ENCODE results near the gene NPFFR2.
"Not testable (repeated sequence)": the region's sequence is repeated elsewhere in the genome, so short reads cannot be mapped to it uniquely, and the experiment has no call there.

The NPFFR2 gene

DNA sequence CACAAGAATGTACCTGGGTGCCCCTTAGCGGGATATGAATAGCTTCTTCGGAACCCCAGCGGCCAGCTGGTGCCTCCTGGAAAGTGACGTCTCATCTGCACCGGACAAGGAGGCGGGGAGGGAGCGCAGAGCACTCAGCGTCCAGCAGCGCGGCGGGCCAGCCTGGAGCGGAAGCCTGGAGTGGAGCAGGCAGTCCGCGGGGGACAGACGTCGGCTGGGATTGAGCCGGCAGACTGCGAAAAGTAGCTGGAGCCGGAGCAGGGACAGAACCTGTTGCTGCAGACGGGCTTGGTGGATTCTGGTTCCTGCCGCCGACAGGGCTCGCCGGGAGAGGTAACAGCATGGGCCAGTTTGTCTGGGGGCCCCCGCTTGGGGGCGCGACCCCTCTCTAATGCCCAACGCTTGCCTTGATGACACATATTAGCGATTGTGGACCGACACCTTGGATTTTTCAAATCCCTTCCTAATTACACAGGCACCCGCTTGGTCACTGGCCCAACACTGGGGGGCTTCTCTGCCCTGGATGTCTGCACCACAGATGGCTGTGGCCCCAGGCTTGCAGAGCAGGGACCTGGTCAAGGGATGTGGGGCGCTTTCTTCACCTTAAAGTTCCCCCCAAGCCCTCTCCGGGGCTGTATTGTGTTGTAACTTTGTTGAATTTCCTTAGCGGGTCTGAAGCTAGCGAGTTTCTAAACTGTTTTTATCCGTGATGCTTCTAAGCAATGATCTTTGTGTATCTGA lies at the start of gene NPFFR2:
NPFFR2 (plus strand) TSS at position 133 of the 741 bp plus-strand sequence. CDS start 96,592 bp downstream, outside the sequence.
- no peak for DNase-seq (ENCODE audit: low read depth in 1 of 2, low spot score in 1 of 2)

DNA sequence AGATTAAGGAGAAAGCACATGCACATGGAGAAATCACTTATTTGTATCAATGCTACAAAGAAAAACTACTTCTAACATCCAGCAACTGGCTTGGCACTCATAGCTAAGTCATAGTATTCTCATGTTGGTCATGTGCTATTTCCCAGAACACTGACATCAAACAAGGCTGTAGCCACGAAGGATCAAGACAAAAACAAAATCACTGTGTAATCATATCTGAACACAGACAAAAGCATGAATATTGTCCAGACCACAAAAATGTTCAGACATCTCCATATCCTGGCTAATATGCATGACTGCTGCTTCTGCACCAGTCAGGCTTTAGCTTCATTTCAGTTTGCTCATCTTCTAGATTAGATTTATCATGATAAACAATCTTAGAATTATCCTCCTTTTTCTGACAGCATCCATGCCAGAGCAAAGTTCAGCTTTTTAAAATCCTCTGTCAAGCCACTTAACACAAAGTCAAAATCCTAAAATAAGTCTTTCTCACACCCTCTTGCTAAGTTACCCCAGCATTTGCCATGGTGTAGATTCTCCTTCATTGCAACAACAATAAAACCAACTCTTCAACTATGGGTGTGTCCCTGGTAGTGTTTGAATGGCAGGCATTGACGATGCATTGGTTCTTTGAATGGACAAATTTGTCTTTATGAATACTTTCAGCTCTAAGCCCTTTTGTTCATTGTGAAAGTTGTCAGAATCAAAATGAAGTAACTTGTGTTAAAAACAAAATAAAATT lies 39.1 kb upstream of the NPFFR2 start:
- no peak for DNase-seq (ENCODE audit: low read depth in 1 of 2, low spot score in 1 of 2)

DNA sequence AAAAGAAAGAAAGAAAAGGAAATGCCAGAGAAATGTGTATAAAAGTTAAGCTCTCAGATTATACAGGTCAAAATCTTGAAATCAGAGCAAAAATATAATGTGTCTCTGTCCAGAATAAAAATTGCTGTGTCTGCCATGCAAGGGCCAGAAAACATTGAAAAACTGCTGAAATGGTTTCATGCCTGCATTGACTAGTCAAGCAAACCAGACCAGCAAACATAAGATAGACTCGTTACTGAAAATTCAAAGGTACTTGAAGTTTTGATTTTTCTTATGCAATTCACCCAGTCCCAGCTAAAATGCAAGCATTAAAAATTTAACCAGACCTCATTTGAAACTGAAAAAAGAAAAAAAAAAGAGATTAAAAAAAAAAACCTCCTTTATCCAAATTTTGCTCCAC lies 37.2 kb upstream of the NPFFR2 start:
- DNase-seq (ENCODE audit: low read depth in 1 of 2, low spot score in 1 of 2), result no peak

DNA sequence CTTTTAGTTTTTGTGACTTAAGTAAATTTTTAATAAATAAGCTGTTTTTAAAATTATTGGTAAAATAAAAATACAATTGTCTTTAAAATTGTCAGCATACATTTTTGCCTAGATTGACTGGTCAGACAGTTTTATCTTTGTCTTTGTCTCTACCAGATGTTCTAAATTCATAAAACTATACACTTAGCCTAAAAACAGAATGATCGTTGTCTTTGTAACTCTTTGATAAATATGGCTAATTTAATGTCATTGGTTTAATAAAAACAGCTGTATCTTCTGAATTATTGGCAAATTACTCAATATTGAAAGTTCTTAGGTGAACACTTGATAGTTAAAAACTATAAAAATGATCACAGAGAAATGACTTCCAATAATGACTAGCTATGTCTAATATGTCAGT lies 36.5 kb upstream of the NPFFR2 start:
- DNase-seq (ENCODE audit: low read depth in 1 of 2, low spot score in 1 of 2), result no peak

DNA sequence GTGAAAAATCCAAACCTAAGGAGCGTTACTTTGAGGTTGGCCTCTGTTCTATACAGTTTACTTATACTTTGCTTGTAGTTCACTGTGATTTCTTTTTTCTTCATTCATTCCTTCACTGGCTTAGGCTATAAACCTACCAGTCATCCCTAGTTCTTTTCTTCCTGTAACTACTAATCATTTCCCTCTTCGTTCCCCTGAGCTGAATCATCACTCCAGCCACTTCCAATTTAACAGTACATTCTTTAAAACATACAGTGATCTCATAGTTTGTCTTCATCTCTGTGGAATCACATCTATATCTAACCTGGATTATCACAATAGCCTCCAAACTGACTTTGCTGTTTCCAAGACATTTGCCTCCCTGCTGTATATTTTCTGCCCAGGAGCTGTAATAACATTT lies 25.2 kb upstream of the NPFFR2 start:
- no peak for DNase-seq (ENCODE audit: low read depth in 1 of 2, low spot score in 1 of 2)

DNA sequence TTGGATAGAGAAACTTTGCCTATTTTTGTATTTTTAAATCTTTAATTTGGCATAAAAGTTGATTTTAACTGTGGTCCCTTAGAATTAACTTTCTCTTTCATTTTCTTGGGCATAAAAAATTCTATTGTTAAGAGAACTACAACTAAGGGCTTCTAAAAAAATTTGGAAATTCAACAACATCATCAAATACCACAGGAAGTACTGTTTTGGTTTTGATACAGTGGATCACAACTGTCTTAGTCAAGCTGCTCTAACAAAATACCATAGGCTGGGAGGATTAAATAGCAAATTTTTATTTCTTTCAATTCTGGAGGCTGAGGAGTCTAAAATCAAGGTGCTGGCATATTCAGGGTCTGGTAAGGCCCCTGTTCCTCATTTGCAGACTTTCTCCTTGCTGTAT lies 19.9 kb upstream of the NPFFR2 start:
- DNase-seq (ENCODE audit: low read depth in 1 of 2, low spot score in 1 of 2), result no peak

DNA sequence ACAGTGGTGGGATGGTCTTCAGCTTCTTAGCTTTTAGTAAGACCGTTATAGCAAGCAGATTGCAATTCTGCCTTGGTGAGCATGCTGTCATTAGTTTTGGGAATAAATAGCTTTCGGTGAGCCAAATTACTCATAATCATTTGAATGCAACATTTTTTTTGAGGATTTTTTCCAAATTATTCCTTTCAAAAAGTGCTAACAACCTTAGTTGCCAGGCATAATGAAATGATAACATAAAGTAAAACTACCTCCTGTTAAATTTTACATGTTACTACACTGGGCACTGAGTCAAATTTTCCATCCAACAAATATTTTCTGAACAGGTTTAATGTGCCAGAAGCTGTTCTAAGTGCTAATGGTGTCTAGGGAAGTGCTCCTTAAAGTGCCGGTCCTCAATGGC lies 15.8 kb upstream of the NPFFR2 start:
- no peak for DNase-seq (ENCODE audit: low read depth in 1 of 2, low spot score in 1 of 2)

DNA sequence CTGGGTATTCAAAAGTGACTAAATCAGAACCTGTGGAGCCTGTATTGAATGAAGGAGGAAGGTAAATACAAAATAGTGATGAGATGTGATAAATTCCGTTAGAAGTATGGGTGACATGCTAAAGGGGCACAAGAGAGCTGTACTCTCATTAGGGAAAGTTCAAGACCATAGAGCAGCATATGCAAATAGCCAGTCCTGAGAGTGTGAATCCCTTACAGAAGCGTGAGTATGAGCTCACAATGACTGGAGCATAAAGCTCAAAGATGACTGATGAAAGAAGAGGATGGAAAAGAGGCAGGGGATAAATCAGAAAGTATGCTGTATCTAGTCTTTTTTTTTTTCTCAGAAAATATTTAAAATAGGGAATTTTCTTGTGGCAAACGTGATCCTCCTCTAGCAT lies 12.1 kb upstream of the NPFFR2 start:
- DNase-seq (ENCODE audit: low read depth in 1 of 2, low spot score in 1 of 2), result no peak

DNA sequence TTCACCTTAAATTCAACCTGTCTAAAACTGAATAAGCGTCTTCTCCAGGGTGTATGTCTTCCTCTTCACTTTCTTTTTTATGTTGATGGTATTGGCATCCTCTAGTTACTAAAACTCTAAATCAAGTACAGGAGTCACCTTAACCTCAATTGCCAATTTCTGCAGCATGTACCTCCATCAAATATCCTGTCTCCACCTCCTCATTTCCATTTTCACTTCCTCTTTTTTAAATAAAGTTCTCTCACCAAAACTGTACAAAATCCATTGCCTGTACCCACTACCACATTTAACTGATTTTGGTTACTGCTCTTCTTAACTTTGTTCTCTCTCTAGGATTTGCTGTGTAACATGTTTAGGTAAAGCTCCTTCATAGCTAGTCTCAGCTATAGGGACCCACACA lies 9.2 kb upstream of the NPFFR2 start:
- DNase-seq (ENCODE audit: low read depth in 1 of 2, low spot score in 1 of 2), result no peak

DNA sequence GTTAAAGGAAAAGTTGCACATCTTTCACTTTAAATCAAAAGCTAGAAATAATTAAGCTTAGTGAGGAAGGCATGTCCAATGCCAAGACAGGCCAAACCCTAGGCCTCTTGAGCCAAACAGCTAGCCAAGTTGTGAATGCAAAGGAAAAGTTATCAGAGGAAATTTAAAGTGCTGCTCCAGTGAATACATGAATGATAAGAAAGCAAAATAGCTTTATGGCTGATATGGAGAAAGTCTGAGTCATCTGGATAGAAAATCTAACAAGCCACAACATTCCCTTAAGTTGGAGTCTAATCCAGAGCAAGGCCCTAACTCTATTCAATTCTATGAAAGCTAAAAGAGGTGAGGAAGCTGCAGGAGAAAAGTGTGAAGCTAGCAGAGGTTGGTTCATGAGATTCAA lies 23.8 kb downstream of the NPFFR2 start:
- no peak for DNase-seq (ENCODE audit: low read depth in 1 of 2, low spot score in 1 of 2)

DNA sequence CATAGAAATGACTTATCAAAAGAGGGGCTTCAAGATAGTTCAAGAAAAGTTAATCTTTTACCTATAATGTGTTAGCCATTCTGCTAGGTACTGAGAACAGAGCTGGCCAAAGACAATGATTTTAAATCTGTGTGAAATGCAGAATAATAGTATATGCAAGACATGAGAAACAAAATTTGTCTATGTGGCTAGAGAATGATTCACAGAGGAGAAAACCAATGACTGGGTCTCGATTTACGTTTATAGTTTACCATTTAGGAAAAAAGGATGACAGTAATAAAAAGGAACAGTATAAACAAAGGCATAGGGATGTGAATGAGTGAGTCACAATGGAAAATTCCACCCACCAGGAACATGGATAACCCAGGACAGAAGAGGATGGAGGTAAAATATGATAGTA lies 31.9 kb downstream of the NPFFR2 start:
- no peak for DNase-seq (ENCODE audit: low read depth in 1 of 2, low spot score in 1 of 2)

DNA sequence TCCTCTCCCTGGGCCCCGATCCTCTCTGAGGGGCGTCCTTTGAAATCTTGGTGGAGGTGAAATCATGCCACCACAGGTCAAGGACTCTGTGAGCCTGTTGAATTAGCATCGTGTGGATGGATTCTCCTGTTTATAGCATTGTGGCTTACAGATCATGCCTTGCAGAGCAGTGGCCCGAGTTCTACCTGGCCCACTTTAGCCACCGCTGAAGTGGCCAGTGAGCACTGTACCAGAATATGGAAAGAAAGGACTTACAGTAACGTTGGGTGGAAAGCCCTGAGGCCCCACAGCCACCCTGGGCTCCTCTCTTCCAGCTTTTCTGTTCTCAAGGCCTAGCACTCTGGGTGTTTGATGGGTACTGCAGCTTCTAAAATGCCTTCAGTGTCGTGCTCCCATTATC lies 35.3 kb downstream of the NPFFR2 start:
- no peak for DNase-seq (ENCODE audit: low read depth in 1 of 2, low spot score in 1 of 2)

DNA sequence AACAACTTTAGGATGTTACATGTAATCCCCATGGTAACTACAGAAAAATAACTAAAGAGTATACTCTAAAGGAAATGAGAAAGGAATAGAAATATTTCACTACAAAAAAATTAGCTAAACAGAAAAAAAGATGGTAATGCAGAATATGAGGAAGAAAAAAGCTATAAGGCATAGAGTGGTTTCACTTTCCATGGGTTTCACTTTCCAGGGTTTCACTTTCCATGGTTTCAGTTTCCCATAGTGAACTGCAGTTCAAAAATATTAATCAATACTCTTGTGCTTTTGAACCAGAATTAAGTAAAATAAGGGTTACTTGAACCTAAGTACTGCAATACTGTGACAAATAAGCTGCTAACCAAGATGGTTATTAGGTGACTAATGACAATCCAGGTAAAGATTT lies 42.0 kb downstream of the NPFFR2 start:
- no peak for DNase-seq (ENCODE audit: low read depth in 1 of 2, low spot score in 1 of 2)

DNA sequence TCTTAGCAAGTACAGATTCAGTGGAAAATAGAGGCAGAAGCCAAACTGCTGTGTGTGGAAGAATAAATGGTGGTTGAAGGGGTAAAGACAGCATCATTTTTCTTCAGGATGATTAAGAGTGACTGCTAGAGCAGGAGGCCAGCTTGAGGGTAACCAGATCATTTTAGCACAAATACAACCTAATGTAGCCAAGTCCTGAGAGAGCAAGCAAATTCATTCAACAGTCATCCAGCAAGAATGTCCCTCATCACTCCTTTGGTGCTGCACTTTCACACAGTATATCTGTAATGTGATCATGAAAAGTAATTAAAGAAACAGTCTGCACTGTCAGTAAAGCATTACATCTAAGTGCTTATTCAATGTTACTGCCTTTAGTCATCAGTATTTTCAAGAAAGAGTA lies 44.8 kb downstream of the NPFFR2 start:
- DNase-seq (ENCODE audit: low read depth in 1 of 2, low spot score in 1 of 2), result no peak

DNA sequence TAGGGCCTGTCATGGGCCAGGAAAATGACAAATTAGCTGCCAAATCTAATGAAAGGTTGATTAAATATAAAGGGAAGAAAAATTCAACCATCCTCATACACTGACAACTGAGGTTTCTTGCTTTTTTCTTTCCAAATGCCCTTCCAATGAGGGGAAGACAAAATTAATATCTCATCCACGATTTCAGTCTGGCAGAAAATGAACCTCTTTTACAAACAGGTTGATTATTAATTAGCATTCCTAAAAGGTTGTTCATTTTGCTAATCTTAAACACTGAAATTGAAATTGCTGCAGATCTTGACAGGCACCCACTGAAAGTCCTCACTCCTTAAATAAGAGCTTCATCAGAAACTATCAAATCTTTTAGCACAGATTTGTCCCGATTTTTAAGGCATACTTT lies 45.5 kb downstream of the NPFFR2 start:
- no peak for DNase-seq (ENCODE audit: low read depth in 1 of 2, low spot score in 1 of 2)

DNA sequence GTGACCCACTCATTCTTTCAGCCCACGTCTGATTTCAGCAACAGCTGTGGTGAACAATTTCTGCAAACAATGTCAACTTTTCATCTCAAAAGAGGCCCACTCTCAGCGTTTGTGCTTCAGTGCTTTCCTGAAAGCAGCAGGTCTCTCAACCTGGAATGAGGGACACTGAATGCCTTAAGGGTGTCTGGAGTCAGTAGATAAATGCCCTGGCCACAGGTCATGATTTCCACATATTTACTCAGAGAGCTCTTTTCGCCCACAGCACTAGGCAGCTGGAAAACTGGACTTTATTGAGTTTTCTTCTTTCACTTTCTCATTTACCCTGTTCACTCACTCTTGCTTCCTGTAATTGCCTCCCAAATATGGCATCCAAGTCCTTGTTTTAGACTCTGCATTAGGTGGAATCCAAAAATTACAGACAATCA lies 52.8 kb downstream of the NPFFR2 start:
- DNase-seq (ENCODE audit: low read depth in 1 of 2, low spot score in 1 of 2), result no peak

DNA sequence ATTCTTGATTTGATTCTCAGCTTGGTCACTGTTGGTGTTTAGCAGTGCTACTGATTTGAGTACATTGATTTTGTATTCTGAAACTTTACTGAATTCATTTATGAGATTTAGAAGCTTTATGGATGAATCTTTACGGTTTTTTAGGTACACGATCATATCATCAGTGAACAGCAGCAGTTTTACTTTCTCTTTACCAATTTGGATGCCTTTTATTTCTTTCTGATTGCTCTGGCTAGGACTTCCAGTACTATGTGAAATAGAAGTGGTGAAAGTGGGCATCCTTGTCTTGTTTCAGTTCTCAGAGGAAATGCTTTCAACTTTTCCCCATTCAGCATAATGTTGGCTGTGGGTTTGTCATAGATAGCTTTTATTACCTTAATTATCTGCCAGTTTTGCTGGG lies 58.8 kb downstream of the NPFFR2 start:
- DNase-seq (ENCODE audit: low read depth in 1 of 2, low spot score in 1 of 2), result not testable (repeated sequence)

DNA sequence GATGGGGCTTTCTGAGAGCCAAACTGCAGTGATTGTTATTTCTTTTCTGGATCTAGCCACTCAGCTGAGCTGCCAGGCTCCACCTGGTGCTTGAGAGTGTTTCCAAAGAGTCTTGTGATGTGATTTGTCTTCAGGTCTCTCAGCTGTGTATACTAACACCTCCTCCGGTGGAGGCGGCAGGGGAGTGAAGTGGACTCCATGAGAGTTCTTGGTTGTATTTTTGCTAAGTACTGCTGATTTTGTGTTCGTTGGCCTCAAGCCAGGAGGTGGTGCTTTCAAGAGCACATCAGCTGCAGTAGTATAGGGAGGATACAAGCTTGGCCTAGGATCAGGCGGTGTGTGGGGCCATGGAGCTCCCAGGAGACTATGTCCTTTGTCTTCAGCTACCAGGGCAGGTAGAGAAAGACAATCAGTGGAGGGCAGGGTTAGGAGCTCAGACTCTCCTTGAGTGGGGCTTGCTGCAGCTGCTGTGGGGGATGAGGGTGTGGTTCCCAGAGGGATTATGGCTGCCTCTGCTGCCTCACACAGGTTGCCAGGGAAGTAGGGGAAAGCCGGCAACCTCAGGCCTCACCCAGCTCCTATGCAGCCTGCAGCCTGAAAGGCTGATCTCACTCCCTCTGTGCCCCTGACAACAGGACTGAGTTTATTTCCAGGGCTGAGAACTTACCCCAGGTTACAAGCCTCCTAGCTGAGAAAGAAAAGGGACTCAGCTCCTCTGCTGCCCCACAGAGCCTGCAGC lies 62.4 kb downstream of the NPFFR2 start:
- no peak for DNase-seq (ENCODE audit: low read depth in 1 of 2, low spot score in 1 of 2)

DNA sequence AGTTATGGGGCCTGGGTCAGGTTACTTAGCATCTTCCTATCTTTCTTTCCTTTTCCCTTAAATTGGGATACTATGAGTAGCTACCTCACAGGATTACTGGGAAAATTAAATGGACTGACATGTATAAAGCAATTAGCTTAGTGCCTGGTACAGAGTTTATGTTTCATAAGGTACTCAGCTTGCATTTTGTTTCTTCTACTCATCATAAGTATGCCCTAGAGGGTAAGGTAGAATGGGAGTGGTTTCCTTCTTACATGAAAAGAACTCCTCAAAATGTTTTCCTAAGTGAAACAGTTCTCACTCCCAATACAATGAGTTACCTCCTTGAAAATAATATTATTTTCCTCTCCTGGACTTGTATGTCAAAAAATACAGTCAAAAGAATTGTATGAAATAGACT lies 75.7 kb downstream of the NPFFR2 start:
- DNase-seq (ENCODE audit: low read depth in 1 of 2, low spot score in 1 of 2), result no peak

DNA sequence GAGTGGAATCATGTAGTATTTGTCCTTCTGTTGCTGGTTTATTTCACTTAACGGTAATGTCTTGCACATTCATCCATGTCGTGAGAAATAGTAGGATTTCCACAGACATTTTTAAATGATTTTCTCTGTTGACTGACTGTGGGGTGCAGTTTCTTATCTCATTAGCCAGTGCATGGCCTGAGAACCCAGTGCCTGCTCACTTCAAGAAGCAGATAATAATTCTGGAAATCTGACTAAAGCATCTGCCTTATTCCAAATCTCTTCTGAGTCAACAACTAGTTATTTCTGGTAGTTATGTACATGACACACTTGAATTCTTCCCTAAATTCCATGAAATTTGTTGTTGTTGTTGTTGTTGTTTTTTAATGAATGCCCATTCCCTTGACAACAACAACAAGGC lies 77.6 kb downstream of the NPFFR2 start:
- no peak for DNase-seq (ENCODE audit: low read depth in 1 of 2, low spot score in 1 of 2)

DNA sequence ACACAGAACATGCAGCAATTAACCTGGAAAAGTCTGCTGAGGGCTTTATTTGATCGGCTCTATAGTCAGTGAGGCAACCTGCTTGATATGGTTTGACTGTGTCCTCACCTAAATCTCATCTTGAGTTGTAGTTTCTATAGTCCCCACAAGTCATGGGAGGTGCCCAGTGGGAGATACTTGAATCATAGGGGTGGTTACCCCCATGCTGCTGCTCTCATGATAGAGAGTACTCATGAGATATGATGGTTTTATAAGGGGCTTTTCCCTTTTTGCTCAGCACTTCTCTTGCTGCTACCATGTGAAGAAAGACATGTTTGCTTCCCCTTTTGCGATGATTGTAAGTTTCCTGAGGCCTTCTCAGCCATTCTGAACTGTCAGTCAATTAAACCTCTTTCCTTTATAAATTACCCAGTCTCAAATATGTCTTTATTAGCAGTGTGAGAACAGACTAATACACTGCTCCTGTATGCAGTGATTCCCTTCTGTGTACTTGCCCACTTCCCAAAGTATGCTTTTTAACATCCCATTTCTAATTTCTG lies 78.2 kb downstream of the NPFFR2 start:
- DNase-seq (ENCODE audit: low read depth in 1 of 2, low spot score in 1 of 2), result no peak

DNA sequence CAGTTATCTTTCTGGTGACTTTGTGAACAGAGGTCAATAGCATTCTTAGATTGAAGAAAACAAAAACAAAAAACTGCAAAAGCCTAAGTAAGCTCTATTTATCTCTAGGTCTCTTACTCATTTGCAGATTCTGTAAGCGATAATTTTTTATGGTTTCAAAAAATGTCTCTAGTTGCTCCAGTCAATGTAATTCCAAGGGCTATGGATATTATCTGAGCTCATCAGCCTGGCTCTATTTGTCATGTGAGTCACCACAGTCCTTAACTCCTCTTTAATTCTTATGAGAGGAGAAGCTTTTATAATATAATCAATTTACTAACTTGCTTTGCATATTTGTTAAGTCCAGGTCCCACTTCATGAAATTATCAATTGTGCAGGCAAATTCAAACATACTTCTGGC lies 79.1 kb downstream of the NPFFR2 start:
- DNase-seq (ENCODE audit: low read depth in 1 of 2, low spot score in 1 of 2), result no peak
